ENCODE data around the gene LEKR1.

- TF ChIP-seq CTCF (IDR thresholded peaks at IDR 0.05) (no peak), ZFX (IDR thresholded peaks at IDR 0.05; ENCODE audit: borderline replicate concordance) (no peak)
These were observed 131.6 kb downstream of the LEKR1 start for GRCh38 chr3:156957715-156958114.

Measured in 22Rv1 (cell line).